HG03432 (cell line): ENCODE results near the gene TOP3A.

Experiments
- ATAC-seq: cut with Tn5 transposase; IDR thresholded peaks from one replicate; pipeline ENCODE4 v1.9.1; 2021; ENCODE audit warnings: mild to moderate bottlenecking, moderate library complexity; ENCODE audit not compliant: unreplicated experiment

The TOP3A gene

DNA sequence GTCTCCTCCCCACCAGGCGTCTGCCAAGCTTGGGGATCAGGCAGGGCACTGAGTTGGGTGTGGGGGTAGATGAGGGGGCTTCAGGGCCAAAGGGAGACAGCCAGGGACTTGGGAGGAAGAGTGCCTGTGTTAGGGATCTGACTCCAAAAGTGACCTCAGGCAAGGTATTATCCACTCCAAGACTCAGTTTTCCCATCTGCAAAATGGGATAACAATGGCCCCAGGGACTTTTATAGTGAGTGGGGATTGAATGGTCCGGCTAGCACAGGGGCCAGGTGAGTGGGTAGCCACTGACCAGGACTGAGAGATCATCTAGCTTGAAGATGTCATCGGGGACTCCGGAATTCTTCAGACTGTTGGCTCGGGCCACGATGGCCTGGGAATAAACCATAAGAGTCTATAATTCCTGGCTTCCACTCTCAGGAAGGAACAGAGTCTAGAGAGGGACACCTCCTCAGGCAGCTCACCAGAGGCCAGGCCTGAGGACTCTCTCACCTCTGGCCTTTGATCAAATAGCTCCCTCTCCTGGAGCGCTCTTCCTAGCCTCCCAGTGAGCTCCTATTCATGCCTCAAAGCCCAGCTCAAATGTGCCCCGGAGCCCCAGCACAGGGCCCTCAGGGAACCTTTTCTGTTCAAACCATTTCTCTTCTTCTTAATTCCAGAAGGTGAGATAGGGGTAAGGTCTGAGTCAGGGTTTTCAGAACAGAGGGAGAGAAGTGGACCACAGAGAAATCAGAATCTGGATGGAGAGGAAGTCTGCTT lies 59.7 kb downstream of the TOP3A start:
- no peak for ATAC-seq

- ATAC-seq = no peak
Observed at GRCh38 chr17:18253947-18254821, 60.6 kb downstream of the TOP3A start.

DNA sequence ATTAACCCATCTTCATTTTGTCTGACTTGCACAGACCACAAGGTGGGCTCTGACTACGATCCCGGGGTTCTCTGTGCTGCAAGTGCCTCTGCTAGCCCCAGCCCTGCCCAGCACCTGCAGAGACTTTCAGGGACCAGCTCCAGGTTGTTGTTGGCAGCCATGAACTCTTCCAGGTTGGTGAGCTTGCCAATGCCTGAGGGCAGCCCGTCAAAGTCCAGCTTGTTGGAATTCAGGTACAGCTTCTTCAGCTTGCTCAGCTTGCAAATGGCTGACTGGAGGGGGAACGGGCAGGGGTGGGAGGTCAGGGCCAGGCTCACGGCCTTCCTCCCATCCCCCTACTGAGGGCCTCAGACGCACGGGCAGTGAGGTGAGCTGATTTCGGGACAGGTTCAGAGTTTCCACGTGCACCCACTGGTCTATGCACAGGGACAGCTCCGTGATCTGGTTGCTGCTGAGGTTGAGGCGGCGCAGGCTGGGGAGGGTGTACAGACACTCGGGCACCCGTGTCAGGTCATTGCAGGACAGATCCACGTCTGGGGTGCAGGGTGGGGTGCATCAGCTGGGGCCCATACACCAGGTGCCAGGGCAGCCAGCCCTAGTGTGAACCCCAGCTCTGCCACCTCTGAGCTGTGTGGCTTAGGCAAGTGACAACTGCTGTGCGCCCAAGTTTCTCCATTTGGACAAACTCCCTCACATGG lies 61.5 kb downstream of the TOP3A start:
- ATAC-seq = no peak

DNA sequence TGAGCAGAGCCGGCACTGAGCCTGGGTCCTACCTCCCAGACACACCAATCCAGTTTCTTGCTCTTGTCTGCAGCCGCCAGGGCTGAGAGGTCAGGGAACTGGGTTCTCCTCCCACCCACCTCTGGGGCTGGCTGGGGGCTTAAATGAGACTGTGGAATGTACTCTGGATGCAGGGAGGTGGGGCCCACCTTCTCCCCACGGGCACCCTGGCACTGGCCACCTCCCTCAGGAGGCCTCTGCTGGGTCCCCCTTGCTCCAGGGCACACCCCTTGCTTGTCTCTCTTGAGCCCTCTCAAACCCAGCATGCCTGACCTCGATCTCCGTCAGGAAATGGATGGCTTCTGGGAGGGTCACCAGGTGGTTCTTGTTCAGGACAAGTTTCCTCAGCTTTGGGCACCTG lies 62.6 kb downstream of the TOP3A start:
- no peak for ATAC-seq

DNA sequence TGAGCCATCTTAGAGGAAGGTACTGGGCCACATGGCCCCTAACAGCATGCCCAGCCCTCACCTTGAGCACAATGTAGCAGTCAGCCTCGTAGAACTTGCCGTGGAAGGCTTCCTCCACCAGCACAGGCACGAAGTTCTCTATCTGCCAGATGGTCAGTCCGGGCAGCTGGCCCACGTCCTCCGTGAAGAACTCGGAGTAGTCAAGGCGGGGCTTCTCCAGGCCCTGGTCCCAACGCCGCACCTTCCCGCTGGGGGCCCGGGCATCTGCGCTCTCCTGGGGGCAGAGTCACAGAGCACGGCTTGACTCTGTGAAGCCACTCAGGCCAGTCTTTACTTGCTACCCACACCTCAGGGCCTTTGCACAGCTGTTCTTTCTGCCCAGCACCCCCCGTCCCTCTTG lies 63.6 kb downstream of the TOP3A start:
- no peak for ATAC-seq

DNA sequence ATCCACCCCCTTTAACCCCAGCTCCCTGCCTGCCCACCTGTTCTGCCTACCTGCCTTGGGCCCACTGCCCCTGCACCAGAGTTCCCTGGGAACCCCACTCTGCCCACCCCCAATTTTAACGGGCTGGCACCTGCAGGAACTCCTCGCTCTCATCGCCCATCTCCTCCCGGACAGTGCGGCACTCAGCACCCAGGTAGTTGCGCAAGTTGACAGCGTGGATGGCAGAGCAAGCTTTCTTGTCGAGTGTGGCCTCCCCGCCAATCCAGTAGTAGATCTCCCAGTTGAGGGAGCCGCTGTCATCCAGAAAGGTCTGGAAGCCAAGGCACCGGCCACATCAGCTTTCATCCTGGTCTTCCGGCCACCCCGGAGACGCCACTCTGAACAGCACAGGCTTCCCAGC lies 64.1 kb downstream of the TOP3A start:
- ATAC-seq = no peak

DNA sequence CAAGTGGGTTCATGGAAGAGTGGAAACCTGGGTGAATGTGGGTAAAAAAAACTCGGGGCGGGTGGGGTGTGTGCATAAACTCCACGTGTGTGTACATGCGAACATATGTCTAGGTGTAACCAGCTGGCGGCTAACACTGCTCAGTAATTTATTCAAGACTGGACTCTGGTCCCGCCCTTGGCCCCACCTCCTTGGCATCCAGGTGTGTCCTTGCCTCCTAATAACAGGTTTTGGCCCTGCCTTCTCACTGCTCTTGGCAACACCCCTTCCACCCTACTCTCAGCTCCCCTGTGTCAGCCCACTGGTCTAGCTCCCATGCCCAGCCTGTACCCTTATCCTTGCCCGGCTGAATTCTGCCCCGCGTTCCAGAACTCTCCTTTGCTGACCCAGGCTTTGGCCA lies 64.5 kb downstream of the TOP3A start:
- ATAC-seq = no peak

- no peak for ATAC-seq
Observed at GRCh38 chr17:18248811-18249210, 66.0 kb downstream of the TOP3A start.

DNA sequence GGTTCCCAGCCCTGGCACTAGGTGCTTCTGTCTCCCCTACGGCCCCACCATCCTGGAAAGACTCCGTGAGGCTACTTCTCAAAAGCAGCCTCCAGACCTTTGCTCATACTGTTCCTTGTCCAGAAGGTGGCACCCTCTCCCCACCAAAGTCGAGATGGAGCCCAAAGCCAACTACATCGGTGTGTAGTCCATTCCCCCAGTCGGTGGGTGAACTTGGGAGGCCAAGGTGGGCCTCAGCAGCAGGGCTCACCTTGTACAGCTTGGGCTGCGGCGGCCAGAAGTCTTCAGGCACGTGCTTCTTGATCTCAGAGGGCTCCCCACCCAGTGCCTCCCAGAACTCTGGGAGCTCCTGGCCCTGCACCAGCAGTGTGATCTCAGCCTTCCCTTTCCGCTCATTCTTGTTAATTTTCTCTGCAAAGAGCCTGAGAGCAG lies 66.5 kb downstream of the TOP3A start:
- no peak for ATAC-seq

GRCh38 chr17:18247613-18248001 lies 67.2 kb downstream of the TOP3A start:
- ATAC-seq = no peak

GRCh38 chr17:18246880-18247612 lies 67.7 kb downstream of the TOP3A start:
- ATAC-seq = no peak

DNA sequence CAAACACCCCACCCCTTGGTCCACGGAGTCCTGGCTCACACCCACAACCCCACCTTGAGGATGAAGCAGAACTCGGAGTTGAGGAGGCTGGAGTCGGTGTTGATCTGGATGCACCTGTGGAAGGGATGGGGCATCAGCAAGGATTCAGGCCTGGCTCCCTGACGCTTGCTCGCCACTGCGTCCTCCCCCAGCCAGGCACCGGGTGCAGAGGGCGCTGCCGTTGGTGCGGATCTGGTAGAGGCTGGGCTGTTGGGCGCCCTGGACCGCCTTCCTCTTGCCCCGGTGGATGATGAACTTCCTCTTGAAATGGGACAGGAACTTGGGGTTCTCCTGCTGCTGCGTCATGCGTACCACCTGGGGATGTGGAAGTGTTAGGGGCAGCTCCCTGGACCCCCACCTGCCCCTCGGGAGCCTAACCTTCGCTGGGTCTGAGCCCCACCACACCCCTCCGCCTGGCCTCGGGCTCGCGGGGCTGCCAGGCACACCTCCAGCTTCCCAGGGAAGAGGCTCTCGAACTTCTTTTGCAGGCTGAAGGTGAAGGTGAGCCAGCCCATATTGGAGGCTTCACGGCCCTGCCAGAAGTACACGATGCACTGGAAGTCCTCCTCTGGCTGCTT lies 68.6 kb downstream of the TOP3A start:
- no peak for ATAC-seq

- ATAC-seq = no peak
Observed at GRCh38 chr17:18245038-18245776, 69.6 kb downstream of the TOP3A start.

GRCh38 chr17:18241229-18241871 lies 73.4 kb downstream of the TOP3A start:
- ATAC-seq = no peak

DNA sequence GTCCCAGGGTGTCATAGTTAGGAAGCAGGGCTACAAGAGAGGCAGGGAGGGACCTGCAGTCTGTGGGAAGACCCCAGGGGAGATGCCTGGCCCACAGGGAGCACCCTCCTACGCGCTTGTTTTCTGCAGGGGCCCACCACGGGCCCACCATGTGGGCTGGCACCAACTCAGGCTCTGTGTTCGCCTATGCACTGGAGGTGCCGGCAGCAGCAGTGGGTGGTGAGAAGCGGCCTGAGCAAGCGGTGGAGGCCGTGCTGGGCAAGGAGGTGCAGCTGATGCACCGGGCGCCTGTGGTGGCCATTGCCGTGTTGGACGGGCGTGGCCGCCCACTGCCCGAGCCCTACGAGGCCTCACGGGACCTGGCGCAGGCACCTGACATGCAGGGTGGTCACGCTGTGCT lies 74.3 kb downstream of the TOP3A start:
- no peak for ATAC-seq

DNA sequence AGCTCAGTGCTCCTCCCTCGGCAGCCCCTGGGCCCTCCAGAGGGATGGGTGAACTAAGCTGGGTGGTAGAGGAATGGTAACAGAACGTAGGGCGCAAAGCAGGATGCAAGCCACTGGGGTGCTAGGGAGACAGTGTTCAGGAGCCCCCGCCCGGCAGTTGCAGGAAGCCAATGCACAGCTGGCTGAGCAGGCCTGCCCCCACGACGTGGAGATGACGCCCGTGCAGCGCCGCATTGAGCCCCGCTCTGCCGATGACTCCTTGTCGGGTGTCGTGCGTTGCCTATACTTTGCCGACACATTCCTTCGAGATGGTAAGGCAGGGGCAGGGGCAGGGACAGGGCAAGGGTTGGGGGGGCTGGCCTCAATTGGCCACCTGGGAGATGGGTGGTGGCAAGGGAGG lies 76.5 kb downstream of the TOP3A start:
- no peak for ATAC-seq

DNA sequence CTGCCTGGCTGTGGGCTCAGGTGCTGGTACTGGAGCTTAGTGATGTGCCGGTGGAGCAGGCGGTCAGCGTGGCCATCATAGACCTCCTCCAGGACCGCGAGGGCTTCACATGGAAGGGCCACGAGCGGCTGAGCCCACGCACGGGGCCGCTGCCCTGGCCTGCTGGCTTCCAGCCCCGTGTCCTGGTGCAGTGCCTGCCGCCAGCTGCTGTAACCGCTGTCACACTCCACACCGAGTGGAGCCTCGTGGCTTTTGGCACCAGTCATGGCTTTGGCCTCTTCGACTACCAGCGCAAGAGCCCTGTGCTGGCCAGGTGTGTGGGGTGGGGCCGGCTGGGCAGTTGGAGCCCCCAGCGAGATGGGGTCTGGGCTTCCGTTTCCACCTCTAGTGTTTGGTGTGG lies 77.3 kb downstream of the TOP3A start:
- ATAC-seq = no peak

- no peak for ATAC-seq
Observed at GRCh38 chr17:18236494-18236893, 78.3 kb downstream of the TOP3A start.

- ATAC-seq = no peak
Observed at GRCh38 chr17:18235743-18236256, 79.0 kb downstream of the TOP3A start.
